ENCODE data around the gene XPO6.
"Not testable (repeated sequence)": the region's sequence is repeated elsewhere in the genome, so short reads cannot be mapped to it uniquely, and the experiment has no call there.

XPO6 gene

DNA sequence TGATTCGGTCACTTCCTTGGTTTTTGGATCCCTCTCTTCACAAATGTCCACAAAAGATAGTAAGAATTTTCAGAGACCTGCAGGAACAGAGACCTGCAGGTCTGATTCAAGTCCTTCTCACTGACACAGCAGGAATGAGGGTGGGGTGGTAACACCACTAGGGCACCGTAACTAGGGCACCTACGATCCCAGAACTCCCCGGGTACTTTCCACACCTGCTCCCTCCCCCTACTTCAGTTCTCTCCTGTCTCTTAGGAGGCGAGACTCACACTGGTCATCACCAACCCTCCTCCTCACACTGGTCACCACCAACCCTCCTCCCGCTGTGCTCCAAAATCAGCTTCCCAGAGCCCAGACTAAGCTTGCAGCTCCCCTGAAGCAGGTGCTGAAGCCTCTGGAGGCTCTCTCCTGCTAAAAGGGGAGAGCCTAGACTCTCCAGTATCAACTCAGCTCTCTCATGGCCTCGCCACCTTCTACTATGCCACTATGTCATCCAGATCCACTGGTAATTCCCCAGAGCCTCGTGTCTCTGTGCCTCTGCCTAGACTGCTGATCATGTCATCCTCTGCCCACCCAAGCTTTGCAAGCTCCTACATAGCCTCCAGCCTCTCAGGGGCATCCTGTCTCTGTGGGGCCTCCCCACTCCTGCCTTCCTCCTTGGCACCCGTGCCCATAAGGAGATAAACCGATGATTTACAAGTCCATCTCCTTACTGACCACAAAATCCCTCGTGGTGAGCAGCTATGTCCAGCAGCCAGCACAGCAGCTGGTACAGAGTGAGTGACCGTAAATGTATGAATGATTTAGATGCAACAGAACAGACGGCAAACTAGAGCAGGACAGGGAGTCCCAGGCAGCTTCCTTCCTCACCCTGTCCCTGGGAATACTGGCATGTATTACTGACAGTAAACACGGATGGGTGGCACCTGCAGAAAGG lies 84.8 kb downstream of the XPO6 start:
- TF ChIP-seq, protein P1, sequence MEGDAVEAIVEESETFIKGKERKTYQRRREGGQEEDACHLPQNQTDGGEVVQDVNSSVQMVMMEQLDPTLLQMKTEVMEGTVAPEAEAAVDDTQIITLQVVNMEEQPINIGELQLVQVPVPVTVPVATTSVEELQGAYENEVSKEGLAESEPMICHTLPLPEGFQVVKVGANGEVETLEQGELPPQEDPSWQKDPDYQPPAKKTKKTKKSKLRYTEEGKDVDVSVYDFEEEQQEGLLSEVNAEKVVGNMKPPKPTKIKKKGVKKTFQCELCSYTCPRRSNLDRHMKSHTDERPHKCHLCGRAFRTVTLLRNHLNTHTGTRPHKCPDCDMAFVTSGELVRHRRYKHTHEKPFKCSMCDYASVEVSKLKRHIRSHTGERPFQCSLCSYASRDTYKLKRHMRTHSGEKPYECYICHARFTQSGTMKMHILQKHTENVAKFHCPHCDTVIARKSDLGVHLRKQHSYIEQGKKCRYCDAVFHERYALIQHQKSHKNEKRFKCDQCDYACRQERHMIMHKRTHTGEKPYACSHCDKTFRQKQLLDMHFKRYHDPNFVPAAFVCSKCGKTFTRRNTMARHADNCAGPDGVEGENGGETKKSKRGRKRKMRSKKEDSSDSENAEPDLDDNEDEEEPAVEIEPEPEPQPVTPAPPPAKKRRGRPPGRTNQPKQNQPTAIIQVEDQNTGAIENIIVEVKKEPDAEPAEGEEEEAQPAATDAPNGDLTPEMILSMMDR (conservative IDR thresholded peaks at IDR 0.05; ENCODE audit: control insufficient read depth, insufficient read depth, low read depth, low read length) = no peak
- DNase-seq (ENCODE audit: low read depth) = no peak
- no peak overlapping the region for H3K4me3 ChIP-seq (ENCODE audit: control insufficient read depth, low read depth, low read length)

DNA sequence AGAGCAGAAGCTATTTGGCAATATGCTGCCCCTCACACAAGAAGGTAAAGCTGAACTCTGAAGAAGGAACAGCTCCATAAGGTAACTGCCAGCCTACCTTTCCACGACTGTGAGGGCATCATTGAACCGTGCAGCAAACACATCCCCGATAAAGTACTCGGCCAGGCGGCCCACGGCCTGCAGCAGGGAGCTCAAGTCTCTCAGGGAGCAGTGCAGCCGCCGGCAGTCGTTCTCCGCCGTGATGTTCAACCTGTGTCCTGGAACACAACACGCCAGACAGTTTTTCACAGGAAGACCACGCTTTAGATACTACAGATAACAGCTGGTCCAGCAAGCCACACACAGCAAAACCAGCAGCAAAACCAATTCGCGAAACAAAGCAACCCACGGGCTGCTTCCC lies 86.2 kb downstream of the XPO6 start:
- no peak overlapping the region for H3K4me3 ChIP-seq (ENCODE audit: control insufficient read depth, low read depth, low read length)
- DNase-seq (ENCODE audit: low read depth) = no peak
- TF ChIP-seq, protein P1 (conservative IDR thresholded peaks at IDR 0.05; ENCODE audit: control insufficient read depth, insufficient read depth, low read depth, low read length) = no peak

DNA sequence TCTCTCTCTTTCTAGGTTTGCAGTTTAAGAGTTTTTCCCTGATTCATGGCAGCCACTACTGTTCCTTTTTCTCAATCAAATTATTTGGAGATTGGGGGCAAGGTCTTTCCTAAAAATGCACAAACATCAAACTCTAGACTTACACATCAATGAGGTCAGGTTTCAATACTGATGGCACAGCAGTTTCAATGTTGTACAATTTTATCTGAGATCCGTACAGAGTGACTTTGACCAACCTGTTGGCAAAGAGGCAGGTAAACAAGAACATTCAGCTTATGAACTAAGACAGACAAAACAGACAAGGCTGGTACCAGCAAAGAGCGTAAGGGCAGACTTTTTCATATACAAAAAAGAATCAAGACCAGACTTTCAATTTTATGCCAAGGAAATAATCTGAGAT lies 90.2 kb downstream of the XPO6 start:
- TF ChIP-seq, protein P1 (conservative IDR thresholded peaks at IDR 0.05; ENCODE audit: control insufficient read depth, insufficient read depth, low read depth, low read length) = no peak
- DNase-seq (ENCODE audit: low read depth) = no peak
- H3K4me3 ChIP-seq (ENCODE audit: control insufficient read depth, low read depth, low read length) = no peak overlapping the region

DNA sequence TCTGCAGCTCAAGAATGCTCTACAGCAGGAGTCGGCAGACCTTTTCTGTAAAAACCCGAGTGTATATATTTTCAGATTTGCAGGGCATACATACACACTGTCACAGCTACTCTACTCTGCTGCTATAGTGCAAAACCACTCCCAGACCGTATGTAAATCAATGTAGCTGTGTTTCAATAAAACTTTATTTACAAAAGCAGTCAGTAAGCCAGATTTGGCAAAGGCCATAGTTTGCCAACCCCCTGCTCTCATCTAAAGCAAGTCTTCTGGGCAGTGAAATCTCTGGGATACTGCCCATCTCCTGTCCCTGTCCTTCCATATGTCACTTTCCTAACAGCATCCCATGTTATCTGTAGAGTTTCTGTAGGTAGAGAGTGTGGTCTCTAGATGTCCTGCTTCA lies 91.0 kb downstream of the XPO6 start:
- TF ChIP-seq, protein P1 (conservative IDR thresholded peaks at IDR 0.05; ENCODE audit: control insufficient read depth, insufficient read depth, low read depth, low read length) = no peak
- H3K4me3 ChIP-seq (ENCODE audit: control insufficient read depth, low read depth, low read length) = no peak overlapping the region
- DNase-seq (ENCODE audit: low read depth) = no peak

DNA sequence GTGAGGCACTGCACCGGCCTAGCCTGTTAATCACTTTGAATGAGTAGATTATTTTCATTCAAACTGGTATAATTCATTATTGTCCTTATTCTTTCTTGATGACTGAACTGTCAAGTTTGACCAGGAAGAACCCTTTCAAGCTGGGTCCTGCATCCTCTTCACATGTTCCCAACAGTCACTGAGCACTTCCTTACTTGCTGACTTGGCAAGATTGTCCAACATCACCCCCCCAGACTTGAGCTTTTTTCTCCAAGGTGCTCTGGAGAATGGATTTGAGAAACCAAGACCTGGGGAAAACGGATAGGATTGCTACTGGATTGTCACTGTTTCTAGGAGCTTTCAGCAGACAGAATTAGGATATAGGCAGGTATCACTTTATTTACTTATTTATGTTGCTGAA lies 93.1 kb downstream of the XPO6 start:
- TF ChIP-seq, protein P1 (conservative IDR thresholded peaks at IDR 0.05; ENCODE audit: control insufficient read depth, insufficient read depth, low read depth, low read length) = no peak
- DNase-seq (ENCODE audit: low read depth) = no peak
- H3K4me3 ChIP-seq (ENCODE audit: control insufficient read depth, low read depth, low read length) = no peak overlapping the region

DNA sequence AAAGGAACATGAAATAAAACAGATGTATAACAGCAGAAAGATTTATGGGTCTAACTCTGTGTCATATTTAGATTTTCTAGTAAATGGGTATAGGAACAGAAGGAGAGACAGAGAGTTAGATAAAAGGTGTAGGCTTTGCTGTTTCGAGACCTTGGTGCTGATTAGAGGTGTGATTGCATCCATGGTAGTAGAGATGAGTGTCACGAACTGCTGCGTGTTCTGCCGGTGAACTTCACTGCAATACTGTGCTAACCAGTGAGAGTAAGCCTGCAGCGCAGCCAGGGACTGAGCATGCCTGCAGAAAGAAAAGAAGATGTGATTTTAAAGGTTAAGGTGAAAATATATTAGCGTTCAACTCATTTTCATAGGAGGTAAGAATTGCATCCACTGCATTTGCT lies 94.6 kb downstream of the XPO6 start:
- TF ChIP-seq, protein P1 (conservative IDR thresholded peaks at IDR 0.05; ENCODE audit: control insufficient read depth, insufficient read depth, low read depth, low read length) = no peak
- DNase-seq (ENCODE audit: low read depth) = no peak
- no peak overlapping the region for H3K4me3 ChIP-seq (ENCODE audit: control insufficient read depth, low read depth, low read length)

DNA sequence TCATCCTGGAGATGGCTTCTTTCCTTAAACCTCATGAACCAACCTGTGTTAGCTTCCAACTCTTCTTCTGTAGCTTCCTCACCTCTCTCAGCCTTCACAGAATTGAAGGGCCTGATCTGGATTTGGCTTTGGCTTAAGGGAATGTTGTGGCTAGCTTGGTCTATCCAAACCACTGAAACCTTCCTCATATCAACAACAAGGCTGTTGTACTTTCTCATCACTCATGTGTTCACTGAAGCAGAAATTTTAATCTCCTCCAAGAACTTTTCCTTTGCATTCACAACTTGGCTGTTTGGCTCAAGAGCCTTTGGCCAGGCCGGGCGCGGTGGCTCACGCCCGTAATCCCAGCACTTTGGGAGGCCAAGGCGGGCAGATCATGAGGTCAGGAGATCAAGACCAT lies 95.9 kb downstream of the XPO6 start:
- not testable (repeated sequence) for DNase-seq (ENCODE audit: low read depth); H3K4me3 ChIP-seq (ENCODE audit: control insufficient read depth, low read depth, low read length)
